Ishikawa (cell line): Measurements from ENCODE around the gene ADAD2.

Experiments used
- CEBPB ChIP-seq: IDR thresholded peaks from 2 replicates; pipeline ENCODE4 v1.6.1; 2012
- CREB1 ChIP-seq: IDR thresholded peaks from 2 replicates; pipeline ENCODE4 v1.6.1; 2012; ENCODE audit warnings: low read depth
- EGR1 ChIP-seq: IDR thresholded peaks from 2 replicates; pipeline ENCODE4 v1.6.1; 2012
- EP300 ChIP-seq: IDR thresholded peaks from 2 replicates; pipeline ENCODE4 v1.6.1; 2012; ENCODE audit warnings: borderline replicate concordance
- FOXM1 ChIP-seq: IDR thresholded peaks from 2 replicates; pipeline ENCODE4 v1.6.1; 2012; ENCODE audit warnings: low read depth, borderline replicate concordance
- NFIC ChIP-seq: IDR thresholded peaks from 2 replicates; pipeline ENCODE4 v1.6.1; 2012
- RAD21 ChIP-seq: IDR thresholded peaks from 2 replicates; pipeline ENCODE4 v1.6.1; 2012; ENCODE audit warnings: low read depth
- REST ChIP-seq: IDR thresholded peaks from 2 replicates; pipeline ENCODE4 v1.6.1; 2012; ENCODE audit warnings: low read depth, mild to moderate bottlenecking
- TAF1 ChIP-seq: IDR thresholded peaks from 2 replicates; pipeline ENCODE4 v1.6.1; 2012; ENCODE audit warnings: low read depth, mild to moderate bottlenecking
- TCF12 ChIP-seq: IDR thresholded peaks from 2 replicates; pipeline ENCODE4 v1.6.1; 2012; ENCODE audit warnings: low read depth
- TEAD4 ChIP-seq: IDR thresholded peaks from 2 replicates; pipeline ENCODE4 v1.6.1; 2012
- USF1 ChIP-seq: IDR thresholded peaks from 2 replicates; pipeline ENCODE4 v1.6.1; 2012
- YY1 ChIP-seq: IDR thresholded peaks from 2 replicates; pipeline ENCODE4 v1.6.1; 2012; ENCODE audit warnings: low read depth
- ZBTB7A ChIP-seq: IDR thresholded peaks from 2 replicates; pipeline ENCODE4 v1.6.1; 2012; ENCODE audit warnings: low read depth
- TF ChIP-seq, protein P1 (sequence below): IDR thresholded peaks from 2 replicates; pipeline ENCODE4 v1.6.1; 2012

The ADAD2 gene

DNA sequence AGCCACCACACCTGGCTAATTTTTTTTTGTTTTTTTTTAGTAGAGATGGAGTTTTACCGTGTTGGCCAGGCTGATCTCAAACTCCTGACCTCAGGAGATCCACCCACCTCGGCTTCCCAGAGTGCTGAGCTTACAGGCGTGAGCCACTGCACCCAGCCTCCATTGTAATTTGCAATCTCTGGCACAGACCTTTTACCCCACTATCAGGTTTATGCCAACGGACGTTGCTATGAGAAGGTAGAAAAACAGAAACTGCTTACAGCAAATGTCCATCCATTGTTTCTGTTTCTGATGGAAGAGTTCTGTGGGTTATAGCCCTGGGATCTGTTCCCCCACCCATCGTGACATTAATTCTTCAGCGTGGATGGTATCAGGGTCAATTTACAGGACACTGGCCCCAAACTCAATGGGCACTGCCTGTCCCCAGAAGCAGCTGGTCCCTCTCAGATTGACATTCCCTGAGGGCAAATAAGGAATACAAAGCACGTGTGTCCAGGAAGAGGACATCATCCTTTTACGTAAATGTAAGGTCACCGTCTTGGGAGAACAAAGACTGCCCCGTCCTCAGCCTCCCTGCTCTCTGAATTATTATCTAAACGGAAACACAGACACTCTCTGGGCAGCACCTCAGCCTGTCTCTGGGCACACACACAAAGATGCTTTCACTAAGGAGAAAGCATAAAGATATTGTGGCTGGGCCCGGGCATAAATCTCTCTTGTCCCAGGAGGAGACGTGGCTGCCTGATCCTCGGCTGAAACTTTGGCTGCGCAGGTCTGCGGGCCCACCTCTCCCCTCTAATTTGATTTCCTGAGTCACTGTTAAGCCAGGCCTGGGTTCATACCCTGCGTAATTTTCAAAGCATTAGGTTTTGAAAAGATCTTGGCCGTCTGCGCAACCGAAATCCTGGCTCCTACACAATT, 43.6 kb downstream of the ADAD2 start:
- no peak for TF ChIP-seq EP300
- TF ChIP-seq RAD21, result no peak
- no peak for TF ChIP-seq REST
- no peak for TF ChIP-seq TCF12
- no peak for TF ChIP-seq CEBPB
- TF ChIP-seq USF1, result no peak
- TF ChIP-seq FOXM1, result no peak
- TF ChIP-seq TEAD4, result no peak
- no peak for TF ChIP-seq ZBTB7A
- TF ChIP-seq TAF1, result no peak
- TF ChIP-seq EGR1, result no peak
- no peak for TF ChIP-seq NFIC
- TF ChIP-seq CREB1, result no peak
- TF ChIP-seq, protein P1, sequence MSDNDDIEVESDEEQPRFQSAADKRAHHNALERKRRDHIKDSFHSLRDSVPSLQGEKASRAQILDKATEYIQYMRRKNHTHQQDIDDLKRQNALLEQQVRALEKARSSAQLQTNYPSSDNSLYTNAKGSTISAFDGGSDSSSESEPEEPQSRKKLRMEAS, result no peak
- no peak for TF ChIP-seq YY1

GRCh38 chr16:84236671-84237070, 45.7 kb downstream of the ADAD2 start:
- TF ChIP-seq CREB1, result no peak
- TF ChIP-seq YY1, result no peak
- no peak for TF ChIP-seq TAF1

DNA sequence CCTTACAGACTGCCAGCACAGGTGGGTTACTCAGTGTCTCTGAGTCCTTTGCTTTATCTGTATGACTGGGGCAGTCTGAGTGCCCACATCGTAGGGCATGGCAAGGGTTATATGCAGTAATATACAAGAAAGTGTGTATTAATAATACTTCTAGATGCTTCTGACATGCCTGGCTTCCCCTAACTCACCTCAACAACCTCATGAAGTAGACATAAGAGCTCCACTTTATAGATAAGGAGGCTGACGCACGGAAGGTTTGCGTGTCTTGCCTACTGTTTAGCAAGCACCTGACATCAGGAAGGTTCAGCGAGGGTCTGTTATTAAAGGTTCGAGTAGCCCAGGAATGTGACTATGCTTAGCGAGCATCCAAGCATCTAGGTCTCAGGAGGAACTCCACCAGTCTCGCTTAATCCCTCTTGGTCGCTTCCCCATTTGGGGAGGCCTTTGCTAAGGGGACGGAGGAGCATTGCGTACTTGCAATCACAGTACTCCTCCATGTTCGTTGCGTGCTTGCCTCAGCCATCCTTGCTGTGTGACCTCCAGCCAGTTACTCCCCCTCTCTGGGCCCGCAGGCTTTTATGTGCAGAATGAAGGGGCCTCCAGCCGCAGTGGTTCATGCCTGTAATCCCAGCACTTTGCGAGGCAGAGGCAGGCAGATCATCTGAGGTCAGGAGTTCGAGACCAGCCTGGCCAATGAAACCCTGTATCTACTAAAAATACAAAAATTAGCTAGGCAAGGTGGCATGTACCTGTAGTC, 47.2 kb downstream of the ADAD2 start:
- TF ChIP-seq REST, result no peak
- no peak for TF ChIP-seq YY1
- no peak for TF ChIP-seq ZBTB7A
- TF ChIP-seq USF1, result no peak
- TF ChIP-seq CEBPB, result no peak
- TF ChIP-seq TAF1, result no peak
- no peak for TF ChIP-seq CREB1
- TF ChIP-seq TCF12, result no peak
- no peak for TF ChIP-seq FOXM1
- no peak for TF ChIP-seq EP300
- TF ChIP-seq TEAD4, result no peak
- no peak for TF ChIP-seq EGR1
- no peak for TF ChIP-seq RAD21
- TF ChIP-seq, protein P1, result no peak
- TF ChIP-seq NFIC, result no peak

DNA sequence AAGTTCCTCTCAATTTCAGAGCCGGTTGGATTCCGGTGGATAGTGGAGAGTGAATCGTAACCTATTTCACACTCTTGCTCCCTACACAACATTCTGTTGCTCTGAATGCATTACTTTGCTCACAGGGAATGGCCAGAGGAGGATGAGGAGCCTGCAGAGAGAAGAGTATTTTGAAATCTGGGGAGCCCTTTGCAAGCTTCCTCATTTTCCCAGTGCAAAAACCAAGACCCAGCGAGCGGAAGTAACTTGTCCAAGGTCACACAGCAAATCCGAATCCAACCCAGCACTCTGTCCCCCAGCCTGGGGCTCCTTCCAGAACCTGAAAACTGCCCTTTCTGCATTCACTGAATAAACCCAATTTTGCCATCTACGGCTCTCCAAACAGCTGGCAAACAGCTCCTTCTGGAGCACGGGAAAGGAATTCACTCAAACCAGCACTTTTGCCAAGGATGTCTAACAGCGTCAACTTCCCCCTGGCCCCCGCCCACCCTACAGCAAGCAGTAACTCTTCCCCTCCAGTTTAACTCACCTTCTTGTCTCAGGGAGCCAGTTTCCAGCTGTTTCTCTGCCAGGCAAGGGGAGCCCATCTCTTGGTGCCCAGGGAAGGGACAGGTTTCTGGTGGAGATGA, 48.3 kb downstream of the ADAD2 start:
- TF ChIP-seq CREB1 (no peak), ZBTB7A (no peak), EP300 (no peak), NFIC (no peak)

DNA sequence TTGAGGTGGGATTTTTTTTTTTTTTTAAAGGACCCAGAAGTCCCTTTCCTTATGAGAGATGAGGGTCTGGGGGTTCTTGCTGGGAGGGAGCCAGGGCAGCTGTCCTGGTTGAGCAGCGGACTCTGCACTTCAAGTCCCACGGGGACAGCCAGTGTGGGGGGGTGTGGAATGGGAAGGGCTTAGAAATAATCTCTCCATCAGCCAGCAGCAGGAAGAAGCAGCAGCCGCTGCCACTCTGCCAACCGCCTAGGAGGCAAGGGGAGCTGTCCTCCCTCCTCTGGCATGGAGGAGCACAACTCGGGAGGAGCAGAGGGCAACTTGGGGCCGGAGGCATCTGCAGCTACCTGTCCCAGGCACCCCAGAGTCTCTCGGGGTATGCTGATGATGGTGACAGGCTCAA, 49.0 kb downstream of the ADAD2 start, which contains the start of gene KCNG4:
KCNG4 (minus strand) TSS at position 104 of the 400 bp plus-strand sequence. CDS start 2,527 bp downstream, outside the sequence.
- TF ChIP-seq EGR1 (no peak), NFIC (no peak), USF1 (no peak), CEBPB (no peak), TCF12 (no peak), RAD21 (no peak), ZBTB7A (no peak), CREB1 (no peak), REST (no peak), TEAD4 (no peak), FOXM1 (no peak)
- TF ChIP-seq, protein P1, result no peak
